Kidney glomerular epithelial cell (primary cell): ENCODE measurements around the gene SLC22A14.

Source experiments
- DNase-seq: peaks from one replicate; lab custom pipeline; 2025; lab: John Stamatoyannopoulos, UW

The SLC22A14 gene

DNA sequence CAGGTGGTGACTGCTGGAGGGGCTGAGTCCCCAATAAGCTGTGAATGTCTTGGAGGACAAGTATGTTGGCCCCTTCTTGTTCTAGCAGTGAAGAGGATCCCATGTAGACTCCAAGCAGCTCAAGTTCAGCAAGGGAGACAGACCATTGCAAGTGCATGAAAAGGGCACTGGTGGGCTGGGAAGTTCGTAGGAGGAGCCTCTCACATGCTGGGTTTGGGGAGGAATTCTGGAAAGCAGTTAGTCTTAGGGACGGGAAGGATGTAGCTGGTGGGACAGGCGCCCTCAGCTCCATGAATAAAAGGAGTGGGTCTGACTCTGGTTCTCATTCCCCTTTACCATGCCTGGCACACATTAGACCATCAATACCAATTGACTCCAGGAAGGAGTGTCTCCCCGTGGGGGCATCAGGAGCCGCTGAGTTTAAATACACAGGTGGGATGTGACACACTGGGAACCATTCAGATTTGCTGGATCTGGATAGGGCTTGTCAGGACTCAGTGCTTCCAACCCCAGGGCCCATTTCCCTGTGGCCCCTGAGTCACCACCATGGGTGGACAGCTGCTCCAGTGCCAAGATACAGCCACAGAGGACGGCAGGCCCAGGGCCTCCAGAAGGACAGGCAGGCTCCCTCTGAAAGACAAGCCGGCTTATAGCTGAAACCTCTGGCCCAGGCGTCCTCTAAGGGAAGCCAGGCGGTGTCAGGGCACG lies 63.9 kb downstream of the SLC22A14 start:
- no peak for DNase-seq

GRCh38 chr3:38346587-38347410 lies 64.7 kb downstream of the SLC22A14 start, which contains the start of gene XYLB:
TSS of gene XYLB (plus strand) at chr3:38346785. CDS start at chr3:38346869, 84 bp downstream.
- DNase-seq = peak; percentile 64

DNA sequence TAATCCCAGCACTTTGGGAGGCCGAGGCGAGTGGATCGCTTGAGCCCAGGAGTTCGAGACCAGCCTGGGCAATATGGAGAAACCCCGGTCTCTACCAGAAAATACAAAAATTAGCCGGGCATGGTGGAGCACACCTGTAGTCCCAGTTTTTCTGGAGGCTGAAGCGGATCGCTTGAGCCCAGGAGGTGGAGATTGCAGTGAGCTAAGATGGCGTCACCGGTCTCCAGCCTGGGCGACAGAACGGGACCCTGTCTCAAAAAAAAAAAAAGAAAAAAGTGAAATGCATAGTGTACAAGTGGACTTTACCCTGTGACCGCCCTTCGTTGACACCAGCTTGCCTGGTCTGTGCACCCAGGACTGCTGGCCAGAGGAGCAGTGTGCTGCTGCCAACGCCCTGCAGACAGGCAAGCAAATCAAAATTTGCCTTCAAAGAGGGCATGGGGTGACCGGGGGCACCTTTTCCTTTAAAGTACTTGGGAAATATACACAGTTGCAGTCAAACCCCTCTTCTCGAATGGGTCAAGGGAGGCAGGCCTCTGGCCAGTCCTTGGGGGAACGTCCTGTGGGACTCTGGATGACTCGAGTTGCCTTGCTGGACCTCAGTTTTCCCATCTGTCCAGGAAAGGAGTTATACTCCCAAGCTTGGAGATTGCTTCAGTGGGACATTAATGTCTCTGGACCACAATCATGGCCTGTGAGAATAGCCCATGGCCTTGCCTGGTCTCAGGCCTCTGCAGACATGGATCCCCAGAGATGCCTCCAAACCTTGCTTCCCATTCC lies 65.5 kb downstream of the SLC22A14 start:
- no peak for DNase-seq

- DNase-seq = no peak
Measured at GRCh38 chr3:38348903-38349302, 66.8 kb downstream of the SLC22A14 start.

DNA sequence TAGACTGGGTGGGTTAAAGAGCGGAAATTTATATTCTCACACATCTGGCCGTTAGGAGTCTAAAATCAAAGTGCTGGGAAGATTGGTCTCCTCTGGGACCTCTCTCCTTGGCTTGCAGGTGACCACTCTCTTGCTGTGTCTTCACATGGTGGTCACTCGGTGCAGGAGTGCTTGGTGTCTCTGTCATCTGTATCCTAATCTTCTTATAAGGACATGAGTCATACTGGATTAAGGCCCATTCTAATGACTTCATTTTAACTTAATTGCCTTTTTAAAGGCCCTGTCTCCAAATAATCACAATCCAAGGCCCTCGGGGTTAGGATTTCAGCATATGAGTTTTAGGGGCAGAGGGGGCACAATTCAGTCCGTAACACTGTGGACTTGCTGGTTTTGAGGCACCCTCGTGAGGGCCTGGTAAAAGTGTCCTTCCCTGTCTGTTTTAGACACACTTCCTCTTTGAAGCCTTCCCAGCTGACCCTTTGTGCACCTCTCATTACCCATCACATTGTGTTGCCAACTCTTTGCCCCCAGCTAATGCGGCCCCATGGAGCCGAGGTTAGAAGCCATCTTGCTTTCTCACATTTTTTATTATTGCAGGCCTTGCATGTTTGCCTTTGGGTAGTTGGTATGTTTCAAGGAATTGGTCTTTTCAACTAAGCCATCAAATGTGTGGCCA lies 67.7 kb downstream of the SLC22A14 start:
- DNase-seq = no peak

GRCh38 chr3:38353151-38353550 lies 71.1 kb downstream of the SLC22A14 start:
- DNase-seq = no peak

DNA sequence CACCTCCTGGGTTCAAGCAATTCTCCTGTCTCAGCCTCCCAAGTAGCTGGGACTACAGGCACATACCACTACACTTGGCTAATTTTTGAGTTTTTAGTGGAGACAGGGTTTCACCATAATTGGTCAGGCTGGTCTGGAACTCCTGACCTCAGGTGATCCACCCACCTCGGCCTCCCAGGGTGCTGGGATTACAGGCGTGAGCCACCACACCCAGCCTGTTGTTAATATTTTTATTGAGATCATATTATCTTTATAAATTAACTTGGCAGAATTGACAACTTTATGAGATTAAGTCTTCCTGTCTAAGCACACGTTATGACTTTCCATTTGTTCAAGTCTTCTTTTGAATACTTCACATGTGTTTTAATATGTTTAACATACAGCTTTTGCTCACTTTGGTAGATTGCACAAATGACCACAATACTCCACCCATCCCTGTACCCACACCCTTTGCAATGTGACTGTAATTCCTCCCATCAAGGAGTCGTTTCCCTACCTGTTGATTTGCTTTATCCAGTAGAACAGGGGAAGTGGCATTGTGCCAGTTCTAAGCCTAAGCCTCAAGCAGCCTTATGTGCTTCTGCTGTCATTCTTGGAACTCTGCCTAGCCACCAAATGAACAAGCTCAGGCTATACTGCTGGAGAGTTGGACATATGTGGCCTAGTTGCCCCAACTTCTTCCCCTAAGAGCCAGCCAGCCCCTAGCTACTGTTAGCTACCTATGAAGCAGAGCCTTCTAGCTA lies 72.7 kb downstream of the SLC22A14 start:
- no peak for DNase-seq

DNA sequence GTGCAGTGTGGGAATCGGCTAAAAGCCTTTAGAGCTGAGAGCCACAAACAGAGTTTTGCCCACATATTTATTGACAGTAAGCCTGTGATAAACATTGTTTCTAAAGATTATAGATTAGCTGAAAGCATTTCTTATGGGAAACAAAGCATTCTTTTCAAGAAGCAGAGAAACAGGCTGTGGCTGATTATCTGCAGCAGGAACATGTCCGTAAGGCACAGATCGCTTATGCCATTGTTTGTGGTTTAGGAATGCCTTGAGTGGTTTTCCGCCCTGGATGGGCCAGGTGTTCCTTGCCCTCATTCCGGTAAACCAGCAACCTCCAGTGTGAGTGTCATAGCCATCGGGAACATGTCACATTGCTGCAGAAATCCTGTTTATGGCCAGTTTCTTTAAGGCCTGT lies 76.9 kb downstream of the SLC22A14 start:
- DNase-seq = no peak

DNA sequence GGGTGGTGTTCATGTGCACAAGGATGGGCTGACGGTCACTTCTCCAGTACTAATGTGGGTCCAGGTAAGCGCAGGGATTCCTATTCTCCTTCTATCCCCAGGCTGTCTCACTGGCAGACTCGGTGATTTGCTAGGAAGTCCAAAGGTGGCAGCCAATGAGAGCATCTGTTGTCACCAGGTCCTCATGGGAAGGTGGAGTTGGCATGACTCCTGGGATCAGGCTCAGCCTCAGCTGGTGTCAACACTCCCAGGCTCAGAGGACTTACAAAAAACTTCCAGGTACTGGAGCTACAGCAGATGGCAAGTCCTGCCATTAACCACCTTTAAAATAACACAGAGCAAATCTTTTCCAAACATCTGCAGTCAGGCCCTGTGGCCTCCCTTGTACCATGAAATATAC lies 78.3 kb downstream of the SLC22A14 start:
- no peak for DNase-seq

GRCh38 chr3:38361496-38361895 lies 79.4 kb downstream of the SLC22A14 start:
- DNase-seq = no peak

DNA sequence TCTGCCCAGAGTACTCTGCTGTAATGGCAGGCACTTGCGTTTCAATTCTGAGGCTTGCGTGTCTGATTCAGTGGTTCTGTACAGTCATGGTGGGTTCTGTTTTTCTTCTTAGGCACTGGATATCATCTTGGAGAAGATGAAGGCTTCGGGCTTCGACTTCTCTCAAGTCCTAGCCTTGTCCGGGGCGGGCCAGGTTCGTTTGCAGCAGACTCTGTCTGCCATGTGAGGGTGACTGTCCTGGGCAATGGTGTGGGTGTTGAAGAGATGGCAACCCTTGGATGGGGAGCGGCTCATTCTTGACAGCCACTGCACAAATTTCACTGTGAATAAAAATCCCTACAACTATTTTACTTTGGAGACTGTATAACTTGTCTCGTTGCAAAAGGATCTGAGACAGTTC lies 80.7 kb downstream of the SLC22A14 start:
- DNase-seq = no peak

- no peak for DNase-seq
Measured at GRCh38 chr3:38364721-38365400, 82.8 kb downstream of the SLC22A14 start.

- DNase-seq = no peak
Measured at GRCh38 chr3:38365469-38366062, 83.5 kb downstream of the SLC22A14 start.

DNA sequence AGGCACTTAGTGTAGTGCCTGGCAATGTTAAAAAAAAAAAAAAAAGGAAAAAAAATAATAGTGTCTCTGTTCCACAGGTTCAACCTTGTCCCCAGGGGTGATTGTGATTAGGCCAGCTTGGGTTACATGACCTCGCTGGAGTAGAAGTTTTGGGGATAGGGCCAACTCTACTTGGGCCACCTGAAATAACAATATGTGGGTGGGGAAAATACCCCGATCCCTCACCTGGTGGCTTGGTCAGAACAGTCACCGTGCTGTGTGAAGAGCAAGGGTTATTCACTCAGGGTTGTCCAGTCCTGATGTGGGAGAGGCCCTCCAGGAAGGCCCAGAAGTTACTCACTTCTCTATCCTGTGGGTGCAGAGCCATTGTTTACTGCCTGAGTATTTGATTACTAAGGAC lies 84.0 kb downstream of the SLC22A14 start:
- DNase-seq = no peak

GRCh38 chr3:38367779-38368178 lies 85.7 kb downstream of the SLC22A14 start:
- DNase-seq = no peak
